ENCODE measurements around the gene SDCCAG8. TPM values are rescaled to one million over a fixed set of nuclear protein-coding genes. Genes with fewer than 3 reads are reported as not detected.

SDCCAG8 gene
- total and polyA plus RNA-seq, 2 of the 8 experiments (the other 6 are each of a cell fraction or from before 2014, with no cell fraction given): 15.6 to 21.0 TPM

- Histone ChIP-seq H3K4me1 (replicated peaks in 1 of 4; ENCODE audit: control insufficient read depth in 3 of 4, insufficient read depth in 4 of 4, low read length in 3 of 4) (no peaks in the 10 kb centered on the region), H4K5ac (ENCODE audit: insufficient read length, low read depth, low read length) (no peak overlapping the region), H3K56ac (replicated peaks; ENCODE audit: insufficient read length, low read depth, low read length) (no peak overlapping the region), H3K79me2 (ENCODE audit: control insufficient read depth in 1 of 2, insufficient read depth in 2 of 2, low read length in 2 of 2) (no peaks in the 10 kb centered on the region), H3K36me3 (ENCODE audit: control insufficient read depth in 2 of 4, insufficient read depth in 4 of 4, low read length in 3 of 4) (no peaks in the 10 kb centered on the region), H3K9ac (replicated peaks in 1 of 4; ENCODE audit: extremely low read depth in 1 of 4, low read depth in 3 of 4, low read length in 3 of 4) (no peak overlapping the region), H3K4me3 (ENCODE audit: extremely low read depth in 1 of 4, insufficient read depth in 2 of 4, low read depth in 3 of 4, low read length in 4 of 4) (no peak overlapping the region), H4K20me1 (replicated peaks in 1 of 2; ENCODE audit: control insufficient read depth in 1 of 2, insufficient read depth in 2 of 2, low read length in 2 of 2) (no peaks in the 10 kb centered on the region), H4K91ac (replicated peaks; ENCODE audit: insufficient read length, low read length) (no peak overlapping the region), H3K27me3 (replicated peaks in 1 of 4; ENCODE audit: control insufficient read depth in 3 of 4, extremely low read depth in 1 of 4, insufficient read depth in 3 of 4, low read length in 3 of 4) (no peaks in the 10 kb centered on the region), H4K8ac (ENCODE audit: extremely low read depth, insufficient read depth, low read length) (no peak overlapping the region), H2AFZ (ENCODE audit: low read length) (no peak overlapping the region), H3K27ac (ENCODE audit: low read depth, low read length) (no peak overlapping the region), H3K4ac (replicated peaks; ENCODE audit: insufficient read length, low read depth, low read length) (no peak overlapping the region), H3K4me2 (ENCODE audit: insufficient read depth in 1 of 2, low read depth in 2 of 2, low read length in 2 of 2) (no peak overlapping the region), H2BK20ac (ENCODE audit: low read length) (no peak overlapping the region), H3K14ac (ENCODE audit: insufficient read length) (no peak overlapping the region), H2AK5ac (ENCODE audit: low read depth, low read length) (no peak overlapping the region), H3K9me3 (ENCODE audit: insufficient read depth in 2 of 2, low read depth in 1 of 2, low read length in 1 of 2) (no peaks in the 10 kb centered on the region), H2BK120ac (replicated peaks; ENCODE audit: low read depth, low read length) (no peak overlapping the region), H3K18ac (ENCODE audit: extremely low read depth, low read length) (no peak overlapping the region), H3K79me1 (ENCODE audit: low read depth, low read length) (no peaks in the 10 kb centered on the region), H3K23ac (ENCODE audit: insufficient read length) (no peak overlapping the region), H2BK15ac (ENCODE audit: low read length) (no peak overlapping the region), H2BK5ac (ENCODE audit: low read depth, low read length) (no peak overlapping the region), H2BK12ac (ENCODE audit: low read depth, low read length) (no peak overlapping the region), H3K23me2 (ENCODE audit: low read depth, low read length) (no peaks in the 10 kb centered on the region)
- ChIA-PET POLR2A (ENCODE audit: partially characterized antibody) (no interaction called here), CTCF (ENCODE audit: partially characterized antibody) (interaction anchor here (1.1 kb wide), 1 partner anchor 15 kb away, joined by 3 read pairs; no protein-coding TSS in a partner anchor)
- no peak for FAIRE-seq
- 90% methylated on average over 9 of the region's 9 CpGs; no CpG with 5 or more reads in 1 of the 2 experiments for WGBS, 2 experiments (ENCODE audit: extremely low coverage in 1 of 2, insufficient coverage in 1 of 2, insufficient read length in 1 of 2, insufficient replicate concordance in 2 of 2, low coverage in 1 of 2, low lambda C conversion rate in 2 of 2, missing lambda C conversion rate in 1 of 2)
- no peak for DNase-seq (ENCODE audit: low read depth in 1 of 2, low spot score in 2 of 2)
- no peak for TF ChIP-seq KDM1A (IDR thresholded peaks at IDR 0.05; ENCODE audit: borderline replicate concordance, low read length)
Observed at GRCh38 chr1:243428617-243429342, 172.9 kb downstream of the SDCCAG8 start.

Data from H1 (cell line).